NCI-H774 (cell line): ENCODE data around the gene NREP.

ENCODE experiments used
- DNase-seq: peaks from one replicate; lab custom pipeline; 2025; lab: John Stamatoyannopoulos, UW

Gene NREP

GRCh38 chr5:111765613-111766571, 8.9 kb upstream of the NREP start:
- no peak for DNase-seq

- no peak for DNase-seq
Measured at GRCh38 chr5:111764019-111764418, 7.0 kb upstream of the NREP start.

DNA sequence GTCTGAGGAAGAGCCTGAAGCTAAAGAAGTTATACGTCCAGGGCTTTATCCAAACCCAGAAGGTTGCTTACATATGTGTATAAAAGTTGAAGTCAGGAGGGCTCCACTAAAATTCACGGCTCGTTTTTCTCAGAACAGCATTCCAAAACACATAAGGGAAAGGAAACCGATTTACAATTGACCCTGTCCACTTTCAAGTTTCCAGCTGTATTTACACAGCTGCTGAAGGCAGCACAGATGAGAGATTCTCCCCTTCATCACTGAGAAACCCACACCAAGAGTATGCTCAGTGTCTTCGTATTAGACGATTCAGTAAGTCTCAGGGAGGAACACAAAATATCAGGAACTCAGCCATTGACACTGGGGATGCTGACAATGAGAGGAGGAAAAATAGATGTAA, 5.9 kb upstream of the NREP start:
- DNase-seq: peak; percentile 16

DNA sequence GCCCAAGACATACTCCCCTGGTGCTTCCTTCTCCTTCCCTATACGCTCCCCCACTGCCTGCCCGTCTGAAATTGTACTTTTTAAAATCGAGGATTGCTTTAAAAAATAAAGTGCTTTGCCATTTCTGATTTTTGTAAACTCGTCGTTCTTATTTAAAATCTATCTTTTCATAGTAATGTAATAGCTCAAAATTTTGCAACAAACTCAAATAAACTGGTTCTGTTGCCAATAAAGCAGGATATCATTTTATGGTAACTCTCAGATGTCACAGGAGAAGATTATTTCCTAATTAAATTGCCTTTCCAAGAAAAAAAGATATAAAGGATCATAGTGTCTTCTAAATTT, 1.3 kb upstream of the NREP start:
- no peak for DNase-seq

GRCh38 chr5:111757355-111758283, 625 bp upstream of the NREP start:
- peak; percentile 88 for DNase-seq

- DNase-seq: no peak
Measured at GRCh38 chr5:111755942-111756381, 1.0 kb downstream of the NREP start.

DNA sequence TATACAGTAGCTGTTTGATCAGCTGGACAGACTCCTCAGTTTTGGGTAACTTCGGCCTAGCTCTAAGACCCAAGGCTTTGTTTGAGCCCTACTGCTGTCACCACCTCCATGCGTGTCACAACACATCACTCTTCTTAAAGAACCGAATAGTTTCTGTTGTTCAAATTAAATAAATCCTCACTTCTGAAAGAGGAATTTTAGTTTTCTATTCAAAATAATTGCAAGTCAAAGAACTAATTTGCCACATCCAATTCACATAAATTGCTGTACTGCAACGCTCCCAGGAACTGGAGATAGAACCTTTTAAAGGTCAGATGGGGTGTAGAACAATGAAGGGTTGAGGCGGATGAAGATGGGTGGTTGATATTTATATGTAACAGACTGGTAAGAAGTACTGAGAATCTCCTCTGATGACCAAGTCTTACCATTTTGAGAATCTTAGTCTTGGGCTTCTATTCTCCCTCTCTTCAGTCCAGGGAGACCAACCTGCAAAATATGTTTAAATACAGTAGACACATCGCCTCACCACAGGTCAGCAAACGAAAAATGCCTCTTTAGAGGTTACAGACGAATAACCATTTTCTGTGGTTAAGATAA, 1.6 kb downstream of the NREP start:
- no peak for DNase-seq

DNA sequence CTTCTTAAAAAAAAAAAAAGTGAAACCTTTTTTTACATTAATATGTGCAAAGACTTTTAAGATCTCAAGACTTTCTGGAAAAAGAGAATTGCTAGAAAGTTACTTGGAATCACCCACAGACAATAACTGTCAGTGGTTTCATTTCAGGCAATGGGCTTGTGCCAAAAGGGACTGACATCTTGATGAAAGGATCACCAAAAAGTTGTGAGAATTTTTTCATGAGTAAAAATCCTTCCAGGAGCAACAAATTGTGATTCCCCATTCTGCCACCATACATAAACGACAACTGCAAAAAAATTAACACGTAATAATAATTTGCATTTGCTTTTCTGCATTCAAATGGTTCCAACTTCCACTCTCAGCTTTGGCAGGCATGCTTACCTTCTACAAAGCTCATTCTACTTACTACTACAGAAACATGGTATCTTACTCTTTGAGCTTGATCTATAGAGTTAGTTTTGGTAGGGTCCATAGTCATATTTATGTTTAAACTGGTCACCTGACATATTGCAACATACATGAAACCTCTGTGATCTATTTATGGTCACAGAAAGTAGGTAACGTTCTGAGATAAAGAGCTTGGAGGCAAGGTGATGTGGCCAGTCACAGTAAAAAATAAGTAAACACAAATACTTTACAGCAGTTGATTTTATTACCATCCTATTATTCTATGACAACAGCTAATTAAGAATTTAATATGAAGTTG, 3.0 kb downstream of the NREP start:
- DNase-seq: no peak

- DNase-seq: no peak
Measured at GRCh38 chr5:111752426-111752965, 4.5 kb downstream of the NREP start.

- no peak for DNase-seq
Measured at GRCh38 chr5:111749303-111750026, 7.5 kb downstream of the NREP start.

DNA sequence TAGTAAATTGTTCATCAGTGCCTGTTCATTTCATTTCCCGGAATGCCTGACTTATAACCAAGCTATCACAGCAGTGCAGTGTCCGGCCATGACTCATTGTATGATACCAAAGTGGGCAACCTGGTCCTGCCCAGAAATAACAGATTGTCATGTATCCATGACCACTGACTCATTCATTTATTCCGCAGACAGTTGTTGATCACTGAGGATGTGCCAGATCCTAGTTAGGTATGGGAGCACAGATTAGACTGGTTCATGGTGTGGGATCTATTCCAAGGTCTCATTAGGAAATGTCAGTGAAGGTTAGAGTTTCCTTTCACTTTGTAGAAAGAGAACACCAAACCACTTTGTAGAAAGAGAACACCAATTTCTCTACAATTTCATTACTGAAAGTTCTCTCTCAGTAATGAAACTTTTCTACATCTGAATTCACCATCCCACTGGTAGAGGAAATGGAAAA, 8.7 kb downstream of the NREP start:
- DNase-seq: no peak

- no peak for DNase-seq
Measured at GRCh38 chr5:111747337-111747736, 9.7 kb downstream of the NREP start.

DNA sequence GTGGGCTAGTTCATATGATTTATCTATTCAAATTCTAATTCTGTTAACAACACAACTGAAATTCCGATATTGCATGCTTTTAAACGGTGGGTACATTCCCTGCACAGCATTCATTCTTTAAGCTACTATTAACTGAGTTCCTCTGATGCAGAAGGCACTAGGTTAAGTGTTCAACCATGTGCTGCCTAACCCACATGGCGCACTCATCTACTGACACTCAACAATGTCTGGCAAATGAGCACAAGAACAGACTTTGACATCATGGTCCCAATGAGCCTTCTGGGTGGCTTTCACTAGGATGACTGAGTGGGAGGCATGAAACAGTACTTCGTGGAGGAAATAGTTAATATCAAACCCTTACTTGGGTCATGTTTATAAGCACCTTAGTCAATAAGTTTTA, 10.2 kb downstream of the NREP start:
- DNase-seq: no peak

DNA sequence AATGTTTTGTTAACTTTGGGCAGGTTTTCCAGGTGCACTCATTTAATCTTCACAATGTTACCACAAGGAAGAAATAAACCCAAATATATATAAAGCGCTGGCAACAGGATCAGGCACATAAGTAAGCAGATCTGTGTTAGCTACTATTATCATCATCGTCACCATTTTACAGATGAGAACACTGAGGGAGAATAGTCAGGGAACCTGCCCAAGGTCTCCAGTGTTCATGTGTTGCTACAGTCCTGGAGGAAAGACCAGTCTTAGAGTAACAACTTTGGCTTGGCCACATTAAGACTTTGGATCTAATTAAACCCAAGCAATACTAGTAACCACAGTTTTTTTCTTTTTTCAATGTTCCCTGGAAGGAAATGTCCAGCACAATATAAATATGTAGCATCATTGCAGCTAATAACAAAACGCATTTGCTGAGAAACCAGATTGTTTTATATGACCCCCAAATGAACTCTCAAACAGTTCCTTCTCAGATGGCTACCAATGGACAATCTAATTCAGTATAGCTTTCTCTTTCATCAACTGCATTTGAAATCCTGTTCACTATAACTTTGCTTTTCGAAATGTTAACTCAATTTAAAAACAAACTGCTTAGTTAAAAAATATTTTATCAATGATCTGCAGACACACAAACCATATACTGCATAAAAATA, 11.8 kb downstream of the NREP start:
- DNase-seq: no peak

DNA sequence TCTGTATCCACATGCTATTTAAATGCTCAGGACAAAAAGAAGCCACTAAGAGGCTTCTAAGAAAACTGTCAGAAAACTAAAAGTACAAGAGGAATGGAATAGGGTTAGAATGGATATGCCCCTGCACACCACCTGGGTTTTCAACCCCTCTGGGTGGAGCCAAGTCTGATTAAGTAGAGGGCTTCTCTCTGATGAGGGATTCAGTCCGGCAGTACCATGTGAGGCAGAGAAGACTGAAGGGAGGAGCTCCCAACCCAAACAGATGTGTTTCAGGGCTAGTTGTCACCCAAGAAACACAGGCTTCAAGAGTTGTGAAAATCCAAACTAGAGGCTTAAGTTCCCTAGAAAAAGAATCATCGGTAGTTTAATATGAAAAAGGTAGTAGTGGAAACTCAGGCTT, 12.5 kb downstream of the NREP start:
- no peak for DNase-seq

DNA sequence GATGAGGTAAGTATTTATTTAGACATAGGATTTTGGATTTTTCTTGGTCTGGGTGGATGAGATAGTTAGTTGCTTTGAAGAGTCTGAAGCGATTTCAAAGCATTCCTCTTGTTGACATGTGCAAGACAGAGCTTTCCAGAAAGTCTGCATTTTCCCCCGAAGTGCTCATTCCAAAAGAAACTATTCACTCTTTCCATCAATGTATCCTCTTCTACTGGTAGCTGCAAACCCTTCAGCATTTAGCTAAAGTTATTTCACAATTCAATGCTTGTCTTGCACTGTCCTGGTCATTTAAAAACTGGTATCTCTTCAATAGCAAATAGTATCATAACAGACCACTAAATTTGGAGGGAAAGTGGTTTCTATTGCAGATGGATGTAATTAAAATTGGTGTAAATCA, 13.0 kb downstream of the NREP start:
- no peak for DNase-seq

DNA sequence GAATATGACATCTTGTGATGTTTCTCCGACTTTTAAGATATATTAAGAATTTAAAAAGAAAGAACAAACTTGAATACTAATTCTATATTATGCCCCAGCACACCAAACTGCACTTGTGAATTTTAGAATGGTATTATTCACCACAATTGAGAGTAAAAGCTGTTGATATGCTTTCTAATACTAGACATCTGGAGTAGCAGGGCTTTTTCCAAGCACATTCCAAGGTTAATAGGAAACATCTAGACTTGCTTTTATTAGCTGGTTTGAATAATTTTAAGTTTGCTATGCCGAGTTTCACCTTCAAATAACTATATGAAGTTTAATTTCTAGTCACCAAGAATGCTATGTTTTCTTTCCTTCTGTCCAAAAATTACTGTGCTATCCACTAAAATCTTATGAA, 13.5 kb downstream of the NREP start:
- DNase-seq: no peak

DNA sequence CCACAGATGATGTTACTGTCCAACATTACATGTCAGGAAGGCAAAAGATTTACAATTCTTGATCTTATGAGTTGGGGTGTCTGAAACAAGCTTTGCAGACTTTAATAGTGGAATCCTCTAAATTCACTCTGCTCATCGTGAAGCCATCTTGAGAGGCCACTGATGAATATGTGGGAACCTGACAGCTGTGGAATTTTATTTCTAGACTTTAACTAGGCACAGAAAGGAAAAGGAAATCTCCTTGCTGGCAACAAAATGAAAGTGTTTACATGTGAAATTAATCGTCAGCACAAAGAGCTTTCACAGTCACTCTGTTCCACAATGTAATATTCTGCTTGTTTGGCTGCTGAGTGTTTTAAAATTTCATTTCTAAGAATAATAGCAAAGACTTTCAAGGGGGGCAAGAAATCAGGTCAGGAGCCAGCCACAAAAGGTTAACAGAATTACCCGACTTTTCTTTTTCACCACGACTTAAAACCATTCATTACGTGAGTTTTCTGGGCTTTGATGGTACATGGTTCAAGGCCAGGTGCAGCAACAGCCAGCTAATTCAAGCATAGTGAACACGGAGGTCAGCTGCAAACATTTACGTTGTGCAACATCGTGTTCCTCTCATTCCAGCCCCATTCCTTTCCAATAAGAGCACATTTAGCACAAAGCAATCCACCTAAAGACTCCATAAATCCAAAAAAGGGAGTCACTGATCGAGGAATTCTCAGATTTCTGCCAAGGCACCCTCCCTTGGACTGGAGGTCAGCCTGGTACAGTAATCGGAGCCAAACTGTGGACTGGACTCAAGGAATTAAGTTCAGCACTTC, 14.6 kb downstream of the NREP start:
- DNase-seq: peak; percentile 6

GRCh38 chr5:111741278-111741677, 15.7 kb downstream of the NREP start:
- peak; percentile 34 for DNase-seq
